Panc1 (cell line): Measurements from ENCODE around the gene AKAP13. TPM values are rescaled to one million over a fixed set of nuclear protein-coding genes. Genes with fewer than 3 reads are reported as not detected.

Experiments used
- ATAC-seq: fragments of 200-7000 bp; cut with Tn5 transposase; 2 replicates; pipeline ENCODE4 v1.9.1; 2020; ENCODE audit warnings: mild to moderate bottlenecking, moderate library complexity
- BruUV-seq: library from RNA; stranded (reverse); fragments of 400-500 nt; replicated peaks from 2 replicates; lab custom pipeline; 2021; lab: Mats Ljungman, UMichigan
- CTCF ChIA-PET: fragments of 300-600 bp; sonication (Branson Sonifier 250); formaldehyde crosslinking; loops from one replicate; lab custom pipeline; 2022; ENCODE audit warnings: antibody characterized with exemption; lab: Charles Lee
- POLR2A ChIA-PET: fragments of 300-600 bp; sonication (Branson Sonifier 250); formaldehyde crosslinking; loops from one replicate; lab custom pipeline; 2022; ENCODE audit warnings: antibody characterized with exemption; lab: Charles Lee
- DNase-seq: peaks from one replicate; pipeline ENCODE4 v3.0.0-alpha.2; 2010; ENCODE audit warnings: low read depth, low spot score
- H3K27ac ChIP-seq: 2 replicates; pipeline ENCODE4 v1.5.1; 2011; ENCODE audit warnings: mild to moderate bottlenecking, low read length, inconsistent platforms
- H3K27me3 ChIP-seq: fragments of 200-500 bp; sonication (Bioruptor generic); 2 replicates; pipeline ENCODE4 v1.6.0; 2014; ENCODE audit warnings: low read length, inconsistent platforms; ENCODE audit not compliant: control insufficient read depth, insufficient read depth
- H3K36me3 ChIP-seq: fragments of 200-500 bp; sonication (Bioruptor generic); 2 replicates; pipeline ENCODE4 v1.5.1; 2014; ENCODE audit warnings: inconsistent platforms, mild to moderate bottlenecking, low read length, moderate library complexity; ENCODE audit not compliant: control insufficient read depth, insufficient read depth
- H3K4me1 ChIP-seq: 2 replicates; pipeline ENCODE4 v1.5.1; 2011; ENCODE audit warnings: inconsistent platforms, mild to moderate bottlenecking, low read length, moderate library complexity; ENCODE audit not compliant: control insufficient read depth, insufficient read depth
- H3K4me3 ChIP-seq, 2 experiments: 2 replicates each; pipeline ENCODE4 v1.5.1; 2011 to 2012; ENCODE audit warnings: low read depth in 2 of 2, low read length in 2 of 2, mild to moderate bottlenecking in 2 of 2, inconsistent platforms in 1 of 2, moderate library complexity in 1 of 2
- H3K9me3 ChIP-seq: fragments of 200-500 bp; sonication (Bioruptor generic); 2 replicates; pipeline ENCODE4 v1.5.1; 2014; ENCODE audit warnings: low read depth, mild to moderate bottlenecking, inconsistent platforms, low read length, moderate library complexity; ENCODE audit not compliant: control insufficient read depth, insufficient read depth
- POLR2AphosphoS5 ChIP-seq: IDR thresholded peaks from 2 replicates; pipeline ENCODE4 v1.6.1; 2012; ENCODE audit warnings: mild to moderate bottlenecking, low read depth, low read length, moderate library complexity
- SIN3A ChIP-seq: IDR thresholded peaks from 2 replicates; pipeline ENCODE4 v1.6.1; 2012; ENCODE audit warnings: low read depth, mild to moderate bottlenecking, low read length, moderate library complexity, borderline replicate concordance; ENCODE audit not compliant: insufficient read depth
- TCF7L2 ChIP-seq: IDR thresholded peaks from 2 replicates; pipeline ENCODE4 v1.6.1; 2011; ENCODE audit warnings: mild to moderate bottlenecking, low read depth, low read length, inconsistent platforms
- in situ Hi-C: cut with HindIII; loops from 2 replicates; pipeline ENCODE4 v1.10.0; 2016; ENCODE audit warnings: low sequenced_read_pairs, low pct_unique_long_range_greater_than_20kb
- intact Hi-C: fragments of 100-400 bp; cut with micrococcal nuclease; formaldehyde crosslinking; loops from one replicate; pipeline ENCODE4 v1.10.0; 2022; ENCODE audit not compliant: unreplicated experiment
- total RNA-seq: library from RNA; stranded (reverse); gene quantifications from one replicate; pipeline ENCODE4 v1.2.1, GENCODE V29; 2021; ENCODE audit not compliant: unreplicated experiment
- TF ChIP-seq, protein P1 (sequence below), 2 experiments: IDR thresholded peaks; 2 replicates each; pipeline ENCODE4 v1.6.1; 2011 to 2012; ENCODE audit warnings: low read depth in 2 of 2, control low read depth in 1 of 2, low read length in 1 of 2, mild to moderate bottlenecking in 1 of 2, moderate library complexity in 1 of 2; ENCODE audit not compliant: insufficient read depth in 1 of 2
- TF ChIP-seq, protein P2 (sequence below): fragments of 450-650 bp; IDR thresholded peaks from 2 replicates; pipeline ENCODE4 v1.5.1; 2017; ENCODE audit warnings: mild to moderate bottlenecking

Gene AKAP13
- total RNA-seq, 1 experiment from 2014 or later: 94.2 TPM

DNA sequence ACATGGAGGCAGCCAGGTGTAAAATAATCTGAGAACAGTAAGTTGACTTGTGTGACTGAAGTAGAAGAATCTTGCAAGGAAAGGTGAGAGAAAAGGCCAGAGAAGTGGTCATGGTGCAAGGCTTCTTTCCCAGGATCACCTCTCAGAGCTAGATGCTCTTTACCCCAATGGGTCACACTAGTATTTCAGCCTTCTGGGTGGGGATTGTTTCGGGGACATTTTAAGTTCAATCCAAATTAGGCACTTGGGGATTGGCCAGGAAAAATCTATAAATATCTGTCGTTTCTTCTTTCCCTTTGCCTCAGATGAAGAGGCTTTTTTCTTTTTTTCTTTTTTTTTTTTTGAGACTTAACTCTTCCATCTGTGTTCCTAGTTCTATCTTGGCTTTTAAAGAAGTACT, 226.3 kb downstream of the AKAP13 start:
- Histone ChIP-seq H3K9me3 (no peaks in the 10 kb centered on the region), H3K27ac (no peak overlapping the region), H3K36me3 (no peaks in the 10 kb centered on the region), H3K27me3 (no peaks in the 10 kb centered on the region), H3K4me1 (no peaks in the 10 kb centered on the region), H3K4me3 (no peak overlapping the region)
- BruUV-seq: no TSS peak
- ChIA-PET POLR2A (no interaction called here), CTCF (no interaction called here)
- in situ Hi-C loops: no loop called here
- intact Hi-C loops: no loop called here
- ATAC-seq (no peak), DNase-seq (no peak)
- TF ChIP-seq, protein P1, sequence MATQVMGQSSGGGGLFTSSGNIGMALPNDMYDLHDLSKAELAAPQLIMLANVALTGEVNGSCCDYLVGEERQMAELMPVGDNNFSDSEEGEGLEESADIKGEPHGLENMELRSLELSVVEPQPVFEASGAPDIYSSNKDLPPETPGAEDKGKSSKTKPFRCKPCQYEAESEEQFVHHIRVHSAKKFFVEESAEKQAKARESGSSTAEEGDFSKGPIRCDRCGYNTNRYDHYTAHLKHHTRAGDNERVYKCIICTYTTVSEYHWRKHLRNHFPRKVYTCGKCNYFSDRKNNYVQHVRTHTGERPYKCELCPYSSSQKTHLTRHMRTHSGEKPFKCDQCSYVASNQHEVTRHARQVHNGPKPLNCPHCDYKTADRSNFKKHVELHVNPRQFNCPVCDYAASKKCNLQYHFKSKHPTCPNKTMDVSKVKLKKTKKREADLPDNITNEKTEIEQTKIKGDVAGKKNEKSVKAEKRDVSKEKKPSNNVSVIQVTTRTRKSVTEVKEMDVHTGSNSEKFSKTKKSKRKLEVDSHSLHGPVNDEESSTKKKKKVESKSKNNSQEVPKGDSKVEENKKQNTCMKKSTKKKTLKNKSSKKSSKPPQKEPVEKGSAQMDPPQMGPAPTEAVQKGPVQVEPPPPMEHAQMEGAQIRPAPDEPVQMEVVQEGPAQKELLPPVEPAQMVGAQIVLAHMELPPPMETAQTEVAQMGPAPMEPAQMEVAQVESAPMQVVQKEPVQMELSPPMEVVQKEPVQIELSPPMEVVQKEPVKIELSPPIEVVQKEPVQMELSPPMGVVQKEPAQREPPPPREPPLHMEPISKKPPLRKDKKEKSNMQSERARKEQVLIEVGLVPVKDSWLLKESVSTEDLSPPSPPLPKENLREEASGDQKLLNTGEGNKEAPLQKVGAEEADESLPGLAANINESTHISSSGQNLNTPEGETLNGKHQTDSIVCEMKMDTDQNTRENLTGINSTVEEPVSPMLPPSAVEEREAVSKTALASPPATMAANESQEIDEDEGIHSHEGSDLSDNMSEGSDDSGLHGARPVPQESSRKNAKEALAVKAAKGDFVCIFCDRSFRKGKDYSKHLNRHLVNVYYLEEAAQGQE (IDR thresholded peaks at IDR 0.05; ENCODE audit: insufficient read depth in 1 of 2, low read depth in 2 of 2, low read length in 1 of 2): no peak
- TF ChIP-seq, protein P2, sequence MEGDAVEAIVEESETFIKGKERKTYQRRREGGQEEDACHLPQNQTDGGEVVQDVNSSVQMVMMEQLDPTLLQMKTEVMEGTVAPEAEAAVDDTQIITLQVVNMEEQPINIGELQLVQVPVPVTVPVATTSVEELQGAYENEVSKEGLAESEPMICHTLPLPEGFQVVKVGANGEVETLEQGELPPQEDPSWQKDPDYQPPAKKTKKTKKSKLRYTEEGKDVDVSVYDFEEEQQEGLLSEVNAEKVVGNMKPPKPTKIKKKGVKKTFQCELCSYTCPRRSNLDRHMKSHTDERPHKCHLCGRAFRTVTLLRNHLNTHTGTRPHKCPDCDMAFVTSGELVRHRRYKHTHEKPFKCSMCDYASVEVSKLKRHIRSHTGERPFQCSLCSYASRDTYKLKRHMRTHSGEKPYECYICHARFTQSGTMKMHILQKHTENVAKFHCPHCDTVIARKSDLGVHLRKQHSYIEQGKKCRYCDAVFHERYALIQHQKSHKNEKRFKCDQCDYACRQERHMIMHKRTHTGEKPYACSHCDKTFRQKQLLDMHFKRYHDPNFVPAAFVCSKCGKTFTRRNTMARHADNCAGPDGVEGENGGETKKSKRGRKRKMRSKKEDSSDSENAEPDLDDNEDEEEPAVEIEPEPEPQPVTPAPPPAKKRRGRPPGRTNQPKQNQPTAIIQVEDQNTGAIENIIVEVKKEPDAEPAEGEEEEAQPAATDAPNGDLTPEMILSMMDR: no peak
- TF ChIP-seq SIN3A: no peak
- TF ChIP-seq POLR2AphosphoS5: no peak
- TF ChIP-seq TCF7L2: no peak

GRCh38 chr15:85607141-85607806, 226.9 kb downstream of the AKAP13 start:
- ATAC-seq (0 out of 2 replicates have a peak, but pooled peaks have one; percentile 54), DNase-seq (no peak)
- CTCF ChIA-PET: no interaction called here
- no peaks in the 10 kb centered on the region for H3K27me3 ChIP-seq
- no peaks in the 10 kb centered on the region for H3K4me1 ChIP-seq
- POLR2A ChIA-PET: no interaction called here
- TSS peak; percentile 9 for BruUV-seq
- no peaks in the 10 kb centered on the region for H3K9me3 ChIP-seq
- H3K27ac ChIP-seq: no peak overlapping the region
- H3K36me3 ChIP-seq: no peaks in the 10 kb centered on the region
- intact Hi-C loops (no loop called here), in situ Hi-C loops (no loop called here)
- no peak overlapping the region for H3K4me3 ChIP-seq
- TF ChIP-seq, protein P2: no peak
- TF ChIP-seq POLR2AphosphoS5 (no peak), SIN3A (no peak), TCF7L2 (no peak)
- TF ChIP-seq, protein P1 (IDR thresholded peaks at IDR 0.05; ENCODE audit: insufficient read depth in 1 of 2, low read depth in 2 of 2, low read length in 1 of 2): no peak
